ENCODE measurements around the gene SLC6A19. TPM values are rescaled to one million over a fixed set of nuclear protein-coding genes. Genes with fewer than 3 reads are reported as not detected.

Gene SLC6A19
- total and polyA plus RNA-seq, 10 donors = under 0.01 to 0.50 TPM; not detected in 8

DNA sequence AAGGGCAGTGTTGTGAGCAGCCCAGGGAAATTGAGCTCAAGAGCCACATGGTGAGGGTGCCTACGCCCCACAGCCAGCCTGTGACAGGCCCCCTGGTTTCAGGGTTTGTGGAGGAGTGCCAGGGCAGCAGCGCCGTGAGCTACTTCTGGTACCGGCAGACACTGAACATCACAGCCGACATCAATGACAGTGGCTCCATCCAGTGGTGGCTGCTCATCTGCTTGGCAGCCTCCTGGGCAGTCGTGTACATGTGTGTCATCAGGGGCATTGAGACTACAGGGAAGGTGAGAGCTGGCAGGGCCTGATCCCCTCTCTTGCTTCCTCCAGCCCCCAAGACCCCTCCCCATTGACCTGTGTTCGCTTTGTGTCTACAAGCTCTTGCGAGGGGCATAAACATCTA lies 34.0 kb downstream of the SLC6A19 start:
- Histone ChIP-seq H3K27ac (no peak overlapping the region), H3K9me3 (peaks cover 0 to 30% (median 23%) of the 10 kb centered on the region in 8 donors), H3K36me3 (no peaks in the 10 kb centered on the region), H3K4me1 (no peaks in the 10 kb centered on the region), H3K4me3 (no peak overlapping the region), H3K27me3 (replicated peaks in 1 of 7) (peaks cover 0 to 34% (median 0%) of the 10 kb centered on the region in 7 donors)
- TF ChIP-seq POLR2A (IDR thresholded peaks at IDR 0.05) (no peak), POLR2AphosphoS5 (IDR thresholded peaks at IDR 0.05) (no peak)
- TF ChIP-seq, protein P1, sequence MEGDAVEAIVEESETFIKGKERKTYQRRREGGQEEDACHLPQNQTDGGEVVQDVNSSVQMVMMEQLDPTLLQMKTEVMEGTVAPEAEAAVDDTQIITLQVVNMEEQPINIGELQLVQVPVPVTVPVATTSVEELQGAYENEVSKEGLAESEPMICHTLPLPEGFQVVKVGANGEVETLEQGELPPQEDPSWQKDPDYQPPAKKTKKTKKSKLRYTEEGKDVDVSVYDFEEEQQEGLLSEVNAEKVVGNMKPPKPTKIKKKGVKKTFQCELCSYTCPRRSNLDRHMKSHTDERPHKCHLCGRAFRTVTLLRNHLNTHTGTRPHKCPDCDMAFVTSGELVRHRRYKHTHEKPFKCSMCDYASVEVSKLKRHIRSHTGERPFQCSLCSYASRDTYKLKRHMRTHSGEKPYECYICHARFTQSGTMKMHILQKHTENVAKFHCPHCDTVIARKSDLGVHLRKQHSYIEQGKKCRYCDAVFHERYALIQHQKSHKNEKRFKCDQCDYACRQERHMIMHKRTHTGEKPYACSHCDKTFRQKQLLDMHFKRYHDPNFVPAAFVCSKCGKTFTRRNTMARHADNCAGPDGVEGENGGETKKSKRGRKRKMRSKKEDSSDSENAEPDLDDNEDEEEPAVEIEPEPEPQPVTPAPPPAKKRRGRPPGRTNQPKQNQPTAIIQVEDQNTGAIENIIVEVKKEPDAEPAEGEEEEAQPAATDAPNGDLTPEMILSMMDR (IDR thresholded peaks at IDR 0.05 in 8 of 11, conservative IDR thresholded peaks at IDR 0.05 in 3 of 11) = no peak
- intact Hi-C loops (cut with DNase I; ENCODE audit: low total_unique reads) = no loop called here
- WGBS, 5 donors = 77 to 83% (median 81%) methylated on average over 8 of the region's 8 CpGs
- DNase-seq = no peak

DNA sequence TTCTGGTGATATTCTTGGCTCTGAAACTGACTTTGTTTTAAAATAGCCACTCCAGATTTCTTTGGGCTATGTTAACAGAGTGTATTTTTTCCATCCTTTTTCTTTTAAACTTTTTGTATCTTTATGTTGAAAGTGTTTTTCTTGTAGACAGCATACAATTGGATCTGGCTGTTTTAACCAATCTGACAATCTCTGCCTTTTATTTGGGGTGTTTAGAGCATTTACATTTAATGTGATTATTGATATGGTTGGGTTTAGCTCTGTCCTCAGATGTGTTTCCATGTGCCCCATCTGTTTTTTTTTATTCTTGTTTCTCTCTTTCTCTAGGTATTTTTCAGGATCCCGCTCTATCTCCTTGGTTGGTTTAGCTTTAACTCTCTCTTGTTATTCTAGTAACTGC lies 34.4 kb downstream of the SLC6A19 start:
- 89 to 100% (median 95%) methylated on average over 1 of the region's 1 CpG for WGBS, 5 donors
- no peaks in the 10 kb centered on the region for H3K36me3 ChIP-seq
- intact Hi-C loops (cut with DNase I; ENCODE audit: low total_unique reads) = no loop called here

DNA sequence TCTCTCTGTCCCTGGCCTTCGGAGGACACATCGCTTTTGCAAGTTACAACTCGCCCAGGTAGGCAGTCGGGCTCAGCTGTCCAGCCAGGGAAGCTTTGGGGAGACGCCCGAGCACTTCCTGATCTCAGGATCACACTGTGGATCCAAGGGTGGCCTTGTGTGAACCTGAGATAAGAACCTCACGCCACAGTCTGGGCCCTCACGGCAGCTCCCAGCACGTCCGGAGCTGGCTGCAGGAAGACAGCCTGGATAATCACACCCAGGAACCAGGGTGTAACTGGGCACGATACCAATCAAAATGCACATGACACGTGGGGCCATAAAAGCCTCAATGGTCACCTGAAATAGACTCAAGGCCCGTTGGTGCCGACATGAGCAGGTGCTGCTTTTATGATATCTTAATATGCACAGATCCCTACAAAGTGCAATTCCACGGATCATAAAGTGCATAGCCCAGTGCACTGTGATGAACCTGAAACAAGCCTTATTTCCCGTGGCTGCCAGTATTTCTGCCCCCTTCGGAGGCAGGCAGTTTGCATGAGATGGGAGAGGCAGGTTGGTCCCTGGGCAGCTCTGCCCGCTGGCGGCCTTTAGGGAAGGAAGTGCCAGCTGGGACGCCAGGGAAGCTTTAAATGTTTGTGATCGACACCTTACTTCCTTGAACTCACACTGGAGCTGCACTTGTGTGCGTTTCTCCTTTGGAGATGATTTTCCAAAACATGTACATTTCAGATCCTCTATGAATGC lies 38.3 kb downstream of the SLC6A19 start:
- no peak for DNase-seq
- no peak for TF ChIP-seq POLR2AphosphoS5 (IDR thresholded peaks at IDR 0.05)

More for the DNA sequence above, 34.4 kb downstream of the SLC6A19 start:
- no peak for TF ChIP-seq POLR2A (IDR thresholded peaks at IDR 0.05)
- TF ChIP-seq, protein P1 (IDR thresholded peaks at IDR 0.05 in 8 of 11, conservative IDR thresholded peaks at IDR 0.05 in 3 of 11) = no peak
- no peak for TF ChIP-seq POLR2AphosphoS5 (IDR thresholded peaks at IDR 0.05)
- Histone ChIP-seq H3K4me3 (no peak overlapping the region), H3K9me3 (peaks cover 0 to 30% (median 23%) of the 10 kb centered on the region in 8 donors), H3K27ac (no peak overlapping the region), H3K27me3 (replicated peaks in 1 of 7) (peaks cover 0 to 30% (median 0%) of the 10 kb centered on the region in 7 donors), H3K4me1 (no peaks in the 10 kb centered on the region)
- no peak for DNase-seq

DNA sequence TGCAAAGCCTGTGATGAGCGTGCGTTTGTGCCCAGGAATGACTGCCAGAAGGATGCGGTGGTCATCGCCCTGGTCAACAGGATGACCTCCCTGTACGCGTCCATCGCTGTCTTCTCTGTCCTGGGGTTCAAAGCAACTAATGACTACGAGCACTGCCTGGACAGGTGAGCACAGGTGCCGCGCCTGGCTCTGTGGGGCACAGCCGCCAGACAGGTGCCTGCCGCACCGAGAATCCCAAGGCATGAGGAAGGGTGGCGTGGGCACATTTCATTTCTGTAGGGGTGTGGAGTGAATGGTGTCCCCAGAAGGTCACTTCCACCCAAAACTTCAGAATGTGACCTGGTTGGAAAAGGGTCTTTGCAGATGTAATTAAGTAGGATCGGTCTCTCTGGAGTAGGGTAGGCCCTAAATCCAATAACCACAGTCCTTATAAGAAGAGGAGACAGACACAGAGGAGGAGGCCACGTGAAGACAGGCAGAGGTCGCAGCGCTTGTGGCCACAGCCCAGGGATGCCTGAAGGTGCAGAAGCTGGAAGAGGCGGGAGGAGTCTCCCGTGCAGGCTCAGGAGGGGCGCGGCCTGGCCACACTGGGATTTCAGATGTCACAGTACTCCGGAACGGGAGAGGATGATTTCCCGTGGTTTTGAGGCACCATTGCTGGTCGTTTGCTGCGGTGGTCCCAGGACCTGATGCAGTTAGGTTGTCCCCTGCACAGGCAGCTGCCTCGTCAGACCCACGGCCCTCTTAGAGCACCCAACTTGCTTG lies 39.3 kb downstream of the SLC6A19 start:
- DNase-seq = no peak
- H3K9me3 ChIP-seq = peaks cover 0 to 14% (median 12%) of the 10 kb centered on the region in 8 donors
- H3K4me1 ChIP-seq = no peaks in the 10 kb centered on the region
- intact Hi-C loops (cut with DNase I; ENCODE audit: low total_unique reads) = no loop called here
- peaks cover 0 to 35% (median 15%) of the 10 kb centered on the region in 7 donors for H3K27me3 ChIP-seq (replicated peaks in 1 of 7)
- WGBS, 5 donors = 85 to 91% (median 86%) methylated on average over 26 to 29 of the region's 29 CpGs
- H3K4me3 ChIP-seq = no peak overlapping the region
- no peaks in the 10 kb centered on the region for H3K36me3 ChIP-seq
- H3K27ac ChIP-seq = no peak overlapping the region
- TF ChIP-seq POLR2A (IDR thresholded peaks at IDR 0.05) (no peak), POLR2AphosphoS5 (IDR thresholded peaks at IDR 0.05) (no peak)
- TF ChIP-seq, protein P1 (IDR thresholded peaks at IDR 0.05 in 8 of 11, conservative IDR thresholded peaks at IDR 0.05 in 3 of 11) = no peak

More for the DNA sequence above, 38.3 kb downstream of the SLC6A19 start:
- Histone ChIP-seq H3K4me3 (no peak overlapping the region), H3K4me1 (no peaks in the 10 kb centered on the region), H3K27me3 (replicated peaks in 1 of 7) (peaks cover 0 to 26% (median 5%) of the 10 kb centered on the region in 7 donors), H3K36me3 (no peaks in the 10 kb centered on the region), H3K27ac (no peak overlapping the region), H3K9me3 (peaks cover 0 to 24% (median 22%) of the 10 kb centered on the region in 8 donors)
- intact Hi-C loops (cut with DNase I; ENCODE audit: low total_unique reads) = no loop called here
- WGBS, 5 donors = 58 to 68% (median 65%) methylated on average over 16 to 22 of the region's 22 CpGs
